ENCODE measurements around the gene RAD51D.
"Not testable (repeated sequence)": the region's sequence is repeated elsewhere in the genome, so short reads cannot be mapped to it uniquely, and the experiment has no call there.

RAD51D gene

GRCh38 chr17:35119370-35120165, at the start of gene RAD51D:
Gene RAD51D (minus strand): TSS chr17:35119860. CDS start chr17:35119613, 247 bp downstream.
- peak; percentile 59 to 71 (median 64) for DNase-seq

GRCh38 chr17:35167666-35168065, 48.0 kb upstream of the RAD51D start:
- no peak for DNase-seq

GRCh38 chr17:35167046-35167445, 47.4 kb upstream of the RAD51D start:
- DNase-seq: no peak

GRCh38 chr17:35166526-35166925, 46.9 kb upstream of the RAD51D start:
- no peak for DNase-seq

GRCh38 chr17:35164716-35165115, 45.1 kb upstream of the RAD51D start:
- DNase-seq: no peak

- DNase-seq: no peak
These were observed 44.2 kb upstream of the RAD51D start for GRCh38 chr17:35163886-35164285.

GRCh38 chr17:35162755-35163154, 43.1 kb upstream of the RAD51D start:
- DNase-seq: no peak

- no peak for DNase-seq
These were observed 41.7 kb upstream of the RAD51D start for GRCh38 chr17:35161281-35161761.

GRCh38 chr17:35160354-35161201, 40.9 kb upstream of the RAD51D start:
- no peak for DNase-seq

GRCh38 chr17:35159940-35160339, 40.3 kb upstream of the RAD51D start:
- DNase-seq: no peak

- no peak for DNase-seq
These were observed 35.6 kb upstream of the RAD51D start for GRCh38 chr17:35155246-35155645.

- DNase-seq: no peak
These were observed 34.8 kb upstream of the RAD51D start for GRCh38 chr17:35154196-35155165.

- no peak for DNase-seq
These were observed 32.9 kb upstream of the RAD51D start for GRCh38 chr17:35152421-35153140.

- DNase-seq: not testable (repeated sequence)
These were observed 31.4 kb upstream of the RAD51D start for GRCh38 chr17:35151080-35151479.

GRCh38 chr17:35149941-35150340, 30.3 kb upstream of the RAD51D start:
- DNase-seq: no peak

- no peak for DNase-seq
These were observed 28.5 kb upstream of the RAD51D start for GRCh38 chr17:35148144-35148543.

GRCh38 chr17:35147375-35147905, 27.8 kb upstream of the RAD51D start, which contains the start of gene UNC45B:
Gene UNC45B (plus strand): TSS chr17:35147817. CDS start chr17:35148264, 447 bp downstream.
- no peak for DNase-seq

- no peak for DNase-seq
These were observed 26.7 kb upstream of the RAD51D start for GRCh38 chr17:35146214-35146833.

GRCh38 chr17:35144840-35145239, 25.2 kb upstream of the RAD51D start:
- DNase-seq: no peak

GRCh38 chr17:35142467-35142796, 22.8 kb upstream of the RAD51D start:
- no peak for DNase-seq

Measured in activated CD4-positive, CD25-positive, alpha-beta regulatory T cell (primary cell).